Keratinocyte (primary cell): Measurements from ENCODE around the gene GYS1. TPM values are rescaled to one million over a fixed set of nuclear protein-coding genes. Genes with fewer than 3 reads are reported as not detected.

ENCODE experiments used
- DNase-seq: peaks from one replicate; pipeline ENCODE4 v3.0.0-alpha.2; 2011; ENCODE audit warnings: low read depth, missing footprints, low spot score
- FAIRE-seq: peaks from 2 replicates; lab custom pipeline; 2011; peaks lifted over from hg19 to GRCh38; lab: Jason Lieb, UNC
- H2AFZ ChIP-seq: 2 replicates; pipeline ENCODE4 v1.6.0; 2012; ENCODE audit warnings: low read length, control low read depth, inconsistent platforms; ENCODE audit not compliant: control insufficient read depth
- H3K27ac ChIP-seq: 2 replicates; pipeline ENCODE4 v1.5.1; 2011; ENCODE audit warnings: low read length; ENCODE audit not compliant: control insufficient read depth, insufficient read depth
- H3K27me3 ChIP-seq: 3 replicates; pipeline ENCODE4 v1.6.0; 2011; ENCODE audit warnings: low read length; ENCODE audit not compliant: control insufficient read depth, insufficient read depth; ENCODE audit errors: extremely low read depth
- H3K36me3 ChIP-seq, 2 experiments: 2 replicates in 1 of 2; 3 replicates in 1 of 2; pipeline ENCODE4 v1.5.1; 2011; ENCODE audit warnings: low read length in 2 of 2, mild to moderate bottlenecking in 1 of 2; ENCODE audit not compliant: control insufficient read depth in 2 of 2, insufficient read depth in 2 of 2; ENCODE audit errors: extremely low read depth in 1 of 2
- H3K4me1 ChIP-seq: 3 replicates; pipeline ENCODE4 v1.5.1; 2011; ENCODE audit warnings: low read length; ENCODE audit not compliant: control insufficient read depth, insufficient read depth; ENCODE audit errors: extremely low read depth
- H3K4me2 ChIP-seq: 3 replicates; pipeline ENCODE4 v1.6.0; 2011; ENCODE audit warnings: low read depth, low read length; ENCODE audit not compliant: control insufficient read depth, insufficient read depth; ENCODE audit errors: extremely low read depth
- H3K4me3 ChIP-seq, 3 experiments: fragments of 200-600 bp in 1 of 3; sonication (generic) in 1 of 3; 2 replicates in 2 of 3; 3 replicates in 1 of 3; pipeline ENCODE4 v1.5.1; 2011 to 2016; ENCODE audit warnings: low read length in 3 of 3, mild to moderate bottlenecking in 3 of 3, control low read depth in 2 of 3, inconsistent platforms in 1 of 3, low read depth in 1 of 3, mixed read lengths in 1 of 3, mixed run types in 1 of 3, moderate library complexity in 1 of 3; ENCODE audit not compliant: control insufficient read depth in 2 of 3, insufficient read depth in 2 of 3; ENCODE audit errors: extremely low read depth in 1 of 3
- H3K79me2 ChIP-seq: 2 replicates; pipeline ENCODE4 v1.6.0; 2012; ENCODE audit warnings: low read length; ENCODE audit not compliant: control insufficient read depth, insufficient read depth
- H3K9ac ChIP-seq: 3 replicates; pipeline ENCODE4 v1.6.0; 2011; ENCODE audit warnings: low read length; ENCODE audit not compliant: control insufficient read depth, insufficient read depth; ENCODE audit errors: extremely low read depth
- H3K9me1 ChIP-seq: 3 replicates; pipeline ENCODE4 v1.6.0; 2011; ENCODE audit warnings: low read length; ENCODE audit not compliant: control insufficient read depth, insufficient read depth; ENCODE audit errors: extremely low read depth
- H3K9me3 ChIP-seq: 2 replicates; pipeline ENCODE4 v1.5.1; 2012; ENCODE audit warnings: low read depth, low read length; ENCODE audit not compliant: control insufficient read depth
- H4K20me1 ChIP-seq: 3 replicates; pipeline ENCODE4 v1.6.0; 2011; ENCODE audit warnings: low read length; ENCODE audit not compliant: control insufficient read depth, insufficient read depth; ENCODE audit errors: extremely low read depth
- EZH2 ChIP-seq: IDR thresholded peaks from one replicate; pipeline ENCODE4 v1.6.1; 2012; ENCODE audit warnings: inconsistent platforms, mild to moderate bottlenecking, low read length, moderate library complexity
- dilution Hi-C: fragments of 300-500 bp; cut with MboI; formaldehyde crosslinking; loops from one replicate; pipeline ENCODE4 v1.7.0; 2020; ENCODE audit warnings: low sequenced_read_pairs; ENCODE audit not compliant: extremely low pct_ligation_motif_present
- polyA plus RNA-seq, 5 experiments: library from polyadenylated mRNA; depleted of rRNA in 3 of 5; stranded (reverse) in 3 of 5; stranded (forward) in 1 of 5; unstranded in 1 of 5; fragments of >200 nt; gene quantifications; 1 replicate in 1 of 5; 2 replicates in 3 of 5; 3 replicates in 1 of 5; pipeline versions ENCODE4 v1.2.1 to v1.2.3, GENCODE V29; 2011 to 2012; ENCODE audit warnings: missing spikeins in 2 of 5, low read depth in 1 of 5, low replicate concordance in 1 of 5
- TF ChIP-seq, protein P1 (sequence below), 3 experiments: IDR thresholded peaks in 1 of 3; conservative IDR thresholded peaks in 1 of 3; optimal IDR thresholded peaks in 1 of 3; 2 replicates in 2 of 3; 3 replicates in 1 of 3; pipeline versions ENCODE3 to v1.5.1; 2011; ENCODE audit warnings: low read length in 3 of 3, mild to moderate bottlenecking in 3 of 3, moderate library complexity in 2 of 3, control low read depth in 1 of 3, inconsistent platforms in 1 of 3; ENCODE audit not compliant: insufficient read depth in 2 of 3; ENCODE audit errors: extremely low read depth in 1 of 3

Gene GYS1
- polyA plus RNA-seq, 1 donor (not counting 4 experiments of a cell fraction or from before 2014, with no cell fraction given): 46.5 TPM

DNA sequence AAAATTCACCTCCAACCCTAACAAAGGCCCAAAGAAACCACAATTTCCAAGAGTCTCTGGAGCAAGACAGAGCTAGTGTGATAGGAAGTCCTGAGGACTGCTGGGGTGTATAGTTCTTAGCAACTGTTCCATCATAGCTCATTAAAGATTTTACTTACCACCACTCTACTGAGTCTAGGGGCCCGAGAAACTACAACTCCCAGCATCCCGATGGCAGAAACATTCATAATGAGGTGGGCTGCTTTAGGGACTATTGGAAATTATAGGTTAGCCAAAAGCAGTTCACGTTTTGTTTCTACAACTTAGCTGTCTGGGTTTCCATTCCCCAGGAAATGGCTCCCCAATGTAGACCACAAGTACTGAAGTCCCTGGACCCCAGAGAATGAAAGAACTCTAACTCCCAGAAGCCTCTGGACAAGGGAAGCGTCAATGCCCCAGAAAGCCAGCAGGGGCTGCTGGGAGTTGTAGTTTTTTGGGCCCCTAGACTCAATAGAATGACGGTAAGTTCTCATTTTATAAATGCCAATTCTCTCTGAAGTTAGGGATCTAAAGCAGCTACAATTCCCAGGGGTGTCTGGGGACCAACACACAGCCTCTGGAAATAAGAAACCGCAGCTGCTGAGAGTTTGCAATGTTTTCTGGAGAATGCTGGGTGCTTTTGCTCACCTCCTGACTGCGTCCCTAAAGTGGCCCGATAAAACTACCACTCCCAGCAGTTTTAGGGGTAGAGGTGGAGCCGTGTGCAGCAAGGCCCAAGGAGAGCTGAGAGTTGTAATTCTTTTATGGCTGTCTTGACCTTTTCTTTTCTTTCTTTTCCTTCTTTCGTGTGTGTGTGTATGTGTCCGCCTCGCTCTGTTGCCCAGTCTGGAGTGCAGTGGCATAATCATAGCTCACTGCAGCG lies 16.9 kb downstream of the GYS1 start:
- H3K9me3 ChIP-seq: no peaks in the 10 kb centered on the region
- no peaks in the 10 kb centered on the region for H4K20me1 ChIP-seq
- H3K4me1 ChIP-seq: peaks cover 16% of the 10 kb centered on the region
- no peaks in the 10 kb centered on the region for H3K9me1 ChIP-seq
- H3K4me3 ChIP-seq: no peak overlapping the region
- no peak for TF ChIP-seq EZH2
- TF ChIP-seq, protein P1, sequence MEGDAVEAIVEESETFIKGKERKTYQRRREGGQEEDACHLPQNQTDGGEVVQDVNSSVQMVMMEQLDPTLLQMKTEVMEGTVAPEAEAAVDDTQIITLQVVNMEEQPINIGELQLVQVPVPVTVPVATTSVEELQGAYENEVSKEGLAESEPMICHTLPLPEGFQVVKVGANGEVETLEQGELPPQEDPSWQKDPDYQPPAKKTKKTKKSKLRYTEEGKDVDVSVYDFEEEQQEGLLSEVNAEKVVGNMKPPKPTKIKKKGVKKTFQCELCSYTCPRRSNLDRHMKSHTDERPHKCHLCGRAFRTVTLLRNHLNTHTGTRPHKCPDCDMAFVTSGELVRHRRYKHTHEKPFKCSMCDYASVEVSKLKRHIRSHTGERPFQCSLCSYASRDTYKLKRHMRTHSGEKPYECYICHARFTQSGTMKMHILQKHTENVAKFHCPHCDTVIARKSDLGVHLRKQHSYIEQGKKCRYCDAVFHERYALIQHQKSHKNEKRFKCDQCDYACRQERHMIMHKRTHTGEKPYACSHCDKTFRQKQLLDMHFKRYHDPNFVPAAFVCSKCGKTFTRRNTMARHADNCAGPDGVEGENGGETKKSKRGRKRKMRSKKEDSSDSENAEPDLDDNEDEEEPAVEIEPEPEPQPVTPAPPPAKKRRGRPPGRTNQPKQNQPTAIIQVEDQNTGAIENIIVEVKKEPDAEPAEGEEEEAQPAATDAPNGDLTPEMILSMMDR (optimal IDR thresholded peaks at IDR 0.05 in 1 of 3, IDR thresholded peaks at IDR 0.05 in 1 of 3, conservative IDR thresholded peaks at IDR 0.05 in 1 of 3; ENCODE audit: extremely low read depth in 1 of 3, insufficient read depth in 2 of 3, low read length in 3 of 3): peak in 1 of 3 experiments; percentile 5
- dilution Hi-C loops: no loop called here
- no peaks in the 10 kb centered on the region for H3K79me2 ChIP-seq
- DNase-seq (no peak), FAIRE-seq (no peak)
- H2AFZ ChIP-seq: no peak overlapping the region
- no peak overlapping the region for H3K9ac ChIP-seq
- no peaks in the 10 kb centered on the region for H3K27me3 ChIP-seq
- peaks cover 22 to 24% of the 10 kb centered on the region in 2 experiments for H3K36me3 ChIP-seq
- no peak overlapping the region for H3K27ac ChIP-seq
- H3K4me2 ChIP-seq: no peak overlapping the region

DNA sequence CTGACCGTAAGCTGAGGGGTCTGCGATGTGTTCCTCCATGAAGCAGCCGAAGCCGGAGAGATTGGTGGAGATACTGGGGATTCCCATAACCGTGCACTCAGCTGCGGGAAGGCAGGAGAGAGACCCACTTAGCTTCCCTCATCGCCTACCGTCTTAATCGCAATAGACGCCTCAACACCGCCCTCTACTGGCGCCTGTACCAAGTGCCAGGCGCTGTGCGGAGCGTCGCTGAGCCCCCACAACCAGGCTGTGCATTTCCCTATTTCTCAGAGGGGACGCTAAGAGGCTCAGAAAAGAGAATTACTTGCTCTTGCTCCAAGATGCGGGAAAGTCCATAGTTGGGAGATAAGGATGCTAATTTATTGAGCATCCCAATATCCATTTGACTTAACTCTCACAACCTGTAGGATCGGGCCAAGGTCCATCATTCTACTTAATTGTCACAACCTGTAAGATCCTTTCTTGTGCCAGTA lies 22.1 kb downstream of the GYS1 start:
- H2AFZ ChIP-seq: no peak overlapping the region
- H3K27me3 ChIP-seq: no peaks in the 10 kb centered on the region
- peaks cover 8% of the 10 kb centered on the region for H3K4me1 ChIP-seq
- DNase-seq (no peak), FAIRE-seq (peak; percentile 17)
- H3K27ac ChIP-seq: no peak overlapping the region
- peaks cover 4% of the 10 kb centered on the region for H4K20me1 ChIP-seq
- dilution Hi-C loops: no loop called here
- peaks cover 3% of the 10 kb centered on the region for H3K79me2 ChIP-seq
- H3K9me3 ChIP-seq: no peaks in the 10 kb centered on the region
- TF ChIP-seq EZH2: no peak
- TF ChIP-seq, protein P1 (optimal IDR thresholded peaks at IDR 0.05 in 1 of 3, IDR thresholded peaks at IDR 0.05 in 1 of 3, conservative IDR thresholded peaks at IDR 0.05 in 1 of 3; ENCODE audit: extremely low read depth in 1 of 3, insufficient read depth in 2 of 3, low read length in 3 of 3): peak; percentile 87 to 94 (median 89)
- no peak overlapping the region for H3K9ac ChIP-seq
- H3K4me2 ChIP-seq: no peak overlapping the region
- H3K9me1 ChIP-seq: peaks cover 4% of the 10 kb centered on the region
- peaks cover 26 to 34% of the 10 kb centered on the region in 2 experiments for H3K36me3 ChIP-seq
- no peak overlapping the region for H3K4me3 ChIP-seq
